HG02852 (cell line): ENCODE measurements around the gene RAPGEF4.
A peak's percentile ranks its signal among the peaks of the same experiment; 100 is the strongest.
"Not testable (repeated sequence)": the region's sequence is repeated elsewhere in the genome, so short reads cannot be mapped to it uniquely, and the experiment has no call there.

Experiments used
- ATAC-seq: cut with Tn5 transposase; IDR thresholded peaks from one replicate; pipeline ENCODE4 v1.9.1; 2021; ENCODE audit warnings: mild to moderate bottlenecking, moderate library complexity; ENCODE audit not compliant: unreplicated experiment

The RAPGEF4 gene

DNA sequence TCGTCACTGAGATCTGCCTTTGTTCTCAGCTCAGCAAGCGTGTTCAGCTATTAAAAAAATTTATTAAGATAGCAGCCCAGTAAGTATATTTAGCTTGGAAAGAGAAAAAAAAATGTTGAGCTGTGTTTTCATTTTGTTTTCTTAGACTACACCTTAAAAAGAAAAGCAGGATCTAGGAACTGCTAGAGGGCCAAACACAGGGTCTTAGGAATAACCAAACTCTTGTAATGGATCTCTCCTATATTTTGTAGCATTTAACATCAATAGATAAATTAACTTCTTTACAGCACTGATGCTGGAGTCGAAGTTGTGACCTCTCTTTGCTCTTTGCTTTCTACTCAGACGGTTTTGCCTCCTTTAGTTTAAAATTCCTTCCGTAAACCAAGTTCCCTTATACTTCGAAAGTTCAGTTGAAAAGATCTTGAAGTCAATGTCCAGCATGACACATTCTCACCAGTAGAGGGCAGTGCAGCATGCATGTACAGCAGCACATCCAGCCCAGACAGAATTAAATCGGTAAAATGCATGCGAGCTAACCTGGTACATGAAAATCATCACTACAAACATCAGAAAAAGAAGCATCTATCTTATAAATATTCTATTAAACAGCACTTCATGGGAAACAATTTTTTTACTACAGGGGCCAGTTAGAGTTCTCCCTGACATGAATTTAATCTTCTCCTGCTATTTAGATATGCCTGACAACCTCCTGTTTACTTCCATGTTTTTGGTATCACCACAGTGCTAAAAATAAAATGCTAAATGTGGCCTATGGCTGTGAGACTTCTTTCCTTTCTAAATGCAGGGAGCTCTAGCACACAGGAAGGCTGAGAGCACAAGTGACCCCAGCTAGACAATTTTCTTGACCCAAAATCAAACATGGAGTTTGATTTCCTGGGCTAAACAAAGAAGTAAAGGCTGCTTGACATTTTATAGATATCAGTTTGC lies 291.8 kb downstream of the RAPGEF4 start:
- peak; percentile 73 for ATAC-seq

GRCh38 chr2:173028141-173028540 lies 292.5 kb downstream of the RAPGEF4 start:
- ATAC-seq = no peak

- no peak for ATAC-seq
Observed at GRCh38 chr2:173028671-173029070, 293.0 kb downstream of the RAPGEF4 start.

DNA sequence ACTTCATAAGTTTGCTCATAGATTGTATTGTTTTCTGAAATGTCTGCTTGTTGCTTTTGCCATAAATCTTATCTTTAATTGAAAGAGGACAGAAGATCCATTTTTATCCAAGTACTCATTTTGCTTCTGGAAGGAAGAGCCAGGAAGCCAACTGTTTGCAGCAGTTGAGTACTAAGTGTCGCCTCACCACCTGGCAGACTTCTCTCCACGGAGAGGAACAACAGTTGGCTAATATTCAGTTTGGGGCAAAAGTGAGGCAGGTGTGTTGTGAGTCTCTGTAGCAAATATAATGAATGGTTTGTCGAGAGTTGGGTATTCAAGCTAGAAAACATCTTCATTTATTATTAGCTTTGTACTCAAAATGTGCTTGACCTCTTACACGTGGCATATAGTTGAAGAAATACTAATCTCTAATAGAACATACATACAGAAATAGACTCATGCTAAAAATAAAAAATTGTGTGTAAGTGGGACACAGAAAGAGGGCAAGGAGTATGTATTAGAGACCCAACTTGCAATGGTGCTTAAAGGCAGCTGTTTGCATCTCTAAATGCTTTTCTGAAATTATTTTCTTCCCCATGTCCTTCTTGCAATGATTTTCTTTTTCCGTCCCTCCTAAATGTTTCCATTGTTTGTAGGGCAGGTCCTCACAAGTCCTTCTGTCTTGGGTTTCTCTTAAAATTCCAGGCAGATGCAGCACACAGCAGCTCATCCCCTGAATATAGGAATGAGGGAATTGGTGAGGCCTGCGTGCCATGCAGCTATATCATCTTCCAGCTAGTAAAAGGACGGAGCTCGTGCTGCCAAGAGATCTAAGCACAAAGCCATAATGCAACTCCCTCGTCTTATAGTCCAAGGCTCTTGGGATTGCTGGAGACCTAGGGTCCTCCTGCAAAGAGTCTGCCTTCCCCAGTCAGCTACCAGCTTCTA lies 295.2 kb downstream of the RAPGEF4 start:
- ATAC-seq = no peak

GRCh38 chr2:173032032-173032431 lies 296.4 kb downstream of the RAPGEF4 start:
- ATAC-seq = no peak

GRCh38 chr2:173033084-173033483 lies 297.4 kb downstream of the RAPGEF4 start:
- ATAC-seq = no peak

- ATAC-seq = no peak
Observed at GRCh38 chr2:173034143-173034542, 298.5 kb downstream of the RAPGEF4 start.

- ATAC-seq = no peak
Observed at GRCh38 chr2:173037245-173038120, 301.8 kb downstream of the RAPGEF4 start.

DNA sequence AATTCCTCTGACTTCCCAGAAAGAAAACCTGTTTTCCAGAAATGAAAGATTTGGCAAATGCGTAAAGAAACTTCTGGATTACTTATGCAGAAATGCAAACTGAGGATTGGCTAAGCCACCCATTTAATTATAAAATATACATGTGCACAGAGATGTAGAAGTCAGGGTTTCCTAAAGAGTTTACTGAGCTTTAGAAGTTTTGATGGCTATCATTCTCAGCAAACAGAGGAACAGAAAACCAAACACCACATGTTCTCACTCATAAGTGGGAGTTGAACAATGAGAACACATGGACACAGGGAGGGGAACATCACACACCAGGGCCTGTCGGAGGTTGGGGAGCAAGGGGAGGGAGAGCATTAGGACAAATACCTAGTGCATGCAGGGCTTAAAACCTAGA lies 302.6 kb downstream of the RAPGEF4 start:
- not testable (repeated sequence) for ATAC-seq

DNA sequence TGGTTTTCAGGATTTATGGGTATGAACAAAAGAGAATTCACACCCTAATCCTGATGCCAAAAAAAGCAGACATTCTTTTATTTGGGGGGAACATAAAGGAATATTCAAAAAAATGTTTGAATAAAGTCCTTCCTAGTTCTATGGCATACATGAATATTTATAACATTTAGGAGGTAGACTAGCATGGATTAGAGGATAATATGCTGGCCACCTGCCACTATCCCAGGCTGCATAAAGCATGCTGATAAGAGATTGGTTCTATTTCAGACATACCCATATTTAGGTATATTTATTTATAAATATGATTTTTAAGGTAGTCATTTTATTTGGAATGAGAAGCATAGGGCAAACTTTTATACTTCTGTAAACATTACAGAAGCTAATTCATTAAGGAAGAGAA lies 305.1 kb downstream of the RAPGEF4 start:
- ATAC-seq = no peak

DNA sequence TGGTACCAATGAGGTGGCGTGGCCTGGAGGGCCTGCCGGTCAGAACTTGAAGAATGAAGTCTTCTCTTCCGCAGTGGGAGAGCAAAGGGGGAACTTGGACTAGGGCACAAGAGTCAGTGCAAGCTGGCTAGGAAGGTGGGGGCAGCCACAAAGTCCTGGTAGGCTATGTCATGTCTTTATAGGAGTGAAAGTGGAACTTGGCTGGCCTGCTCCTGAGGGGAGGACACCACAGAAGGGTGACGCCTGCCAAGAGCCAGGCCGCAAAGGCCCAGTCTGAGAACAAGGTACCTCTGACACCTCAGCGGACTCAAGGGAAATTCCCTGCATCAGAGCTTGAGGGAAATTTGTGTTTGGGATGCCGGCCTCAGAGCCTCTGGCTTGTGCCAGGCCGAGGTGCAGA lies 307.8 kb downstream of the RAPGEF4 start:
- no peak for ATAC-seq

- ATAC-seq = no peak
Observed at GRCh38 chr2:173043897-173044519, 308.4 kb downstream of the RAPGEF4 start.

GRCh38 chr2:173044686-173045085 lies 309.0 kb downstream of the RAPGEF4 start:
- ATAC-seq = no peak

DNA sequence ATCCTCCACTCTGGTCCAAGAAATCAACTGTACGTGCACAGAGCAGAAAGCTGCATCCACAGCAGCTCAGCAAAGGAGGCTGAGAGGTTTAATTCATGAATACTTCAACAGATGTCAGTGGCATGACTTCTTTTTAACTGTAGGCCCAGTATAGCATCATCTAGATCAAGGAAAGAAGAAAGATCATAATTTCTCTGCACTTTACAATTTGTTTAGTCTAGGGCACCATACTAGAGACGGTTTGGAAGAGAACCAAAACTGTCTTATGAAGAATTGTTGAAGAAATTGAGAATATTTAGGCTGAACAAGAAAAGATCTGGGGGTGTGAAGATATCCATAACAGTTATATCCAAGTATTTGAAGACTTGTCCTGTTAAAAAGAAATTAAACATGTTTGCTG lies 309.5 kb downstream of the RAPGEF4 start:
- no peak for ATAC-seq

DNA sequence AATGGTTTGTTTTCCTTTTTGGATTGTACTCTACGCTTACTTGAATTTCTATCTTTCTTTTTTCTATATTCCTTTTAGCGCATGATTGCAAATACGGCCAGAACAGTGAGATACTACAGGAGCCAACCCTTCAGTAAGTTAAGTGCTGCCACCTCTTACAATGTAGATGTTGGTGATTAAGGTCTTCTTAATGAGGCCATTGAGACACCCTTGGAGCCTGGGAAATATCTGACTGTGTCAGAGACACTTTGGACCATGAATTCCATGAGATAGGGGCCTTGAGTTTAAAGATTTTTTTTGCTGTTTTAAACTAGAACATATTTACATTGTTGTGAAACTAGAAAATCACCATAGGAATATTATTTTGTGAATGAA lies 312.9 kb downstream of the RAPGEF4 start:
- ATAC-seq = no peak

GRCh38 chr2:173048897-173049661 lies 313.4 kb downstream of the RAPGEF4 start:
- ATAC-seq = peak; percentile 80

DNA sequence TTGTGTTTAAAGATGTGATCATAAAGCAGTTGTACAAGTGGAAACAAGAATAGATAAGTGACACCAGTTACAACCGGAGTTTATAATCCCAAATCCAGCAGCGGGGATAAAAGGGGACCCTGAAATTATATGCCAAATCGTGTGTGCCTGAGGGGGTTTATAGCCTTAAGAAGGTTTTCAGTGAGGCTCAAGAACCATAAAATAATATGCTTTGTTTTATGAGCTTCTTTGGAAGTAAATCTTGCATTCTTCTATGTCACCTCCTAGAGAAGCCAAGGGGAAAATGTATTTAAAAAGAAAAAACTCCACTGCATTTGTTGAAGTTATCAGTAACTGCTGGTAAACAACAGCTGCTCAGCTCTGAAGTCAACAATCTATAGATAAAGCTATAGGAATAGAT lies 314.2 kb downstream of the RAPGEF4 start:
- ATAC-seq = no peak

DNA sequence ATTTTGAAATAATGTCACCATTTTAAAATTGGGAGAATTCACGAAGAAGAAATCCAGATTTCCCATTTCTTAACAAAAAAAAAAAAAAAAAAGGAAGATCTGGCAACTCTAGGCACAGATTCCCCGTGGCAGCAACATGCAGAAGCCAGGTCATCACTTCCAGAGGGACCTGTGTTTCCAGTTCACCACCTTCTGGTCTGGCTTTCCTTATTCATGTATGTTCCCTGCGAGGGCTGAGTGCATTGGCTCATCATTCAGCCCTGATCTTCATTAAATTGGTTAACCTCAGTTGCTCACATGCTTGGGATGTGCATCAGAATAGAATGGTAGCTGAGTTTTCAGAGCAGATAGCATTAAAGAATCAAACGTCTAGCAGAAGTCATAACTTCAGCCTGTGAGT lies 315.0 kb downstream of the RAPGEF4 start:
- no peak for ATAC-seq

- ATAC-seq = no peak
Observed at GRCh38 chr2:173051463-173052215, 316.0 kb downstream of the RAPGEF4 start.
